Measurements from ENCODE around the gene PUS1. TPM values are rescaled to one million over a fixed set of nuclear protein-coding genes. Genes with fewer than 3 reads are reported as not detected.

The PUS1 gene
- total and polyA plus RNA-seq, 2 of the 8 experiments (the other 6 are each of a cell fraction or from before 2014, with no cell fraction given) = 48.1 to 81.2 TPM

DNA sequence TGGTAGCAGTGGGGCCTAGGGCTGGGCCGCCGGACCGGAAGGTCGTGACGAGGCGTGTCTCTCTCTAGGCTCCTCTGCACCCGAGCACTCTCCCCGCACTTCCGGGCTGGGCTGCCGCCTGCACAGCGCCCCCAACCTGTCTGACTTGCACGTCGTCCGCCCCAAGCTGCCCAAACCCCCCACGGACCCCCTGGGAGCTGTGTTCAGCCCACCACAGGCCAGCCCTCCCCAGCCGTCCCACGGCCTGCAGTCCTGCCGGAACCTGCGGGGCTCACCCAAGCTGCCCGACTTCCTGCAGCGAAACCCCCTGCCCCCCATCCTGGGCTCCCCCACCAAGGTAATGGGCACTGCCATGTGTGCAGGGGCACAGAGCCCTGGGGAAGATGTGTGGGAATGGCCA lies 13.3 kb upstream of the PUS1 start:
- WGBS, 2 experiments (ENCODE audit: extremely low coverage in 1 of 2, insufficient coverage in 1 of 2, insufficient read length in 1 of 2, insufficient replicate concordance in 2 of 2, low coverage in 1 of 2, low lambda C conversion rate in 2 of 2, missing lambda C conversion rate in 1 of 2) = 90% methylated on average over 12 of the region's 21 CpGs; no CpG with 5 or more reads in 1 of the 2 experiments
- Histone ChIP-seq H3K4me3 (ENCODE audit: extremely low read depth in 1 of 4, insufficient read depth in 2 of 4, low read depth in 3 of 4, low read length in 4 of 4) (no peak overlapping the region), H3K4me2 (ENCODE audit: insufficient read depth in 1 of 2, low read depth in 2 of 2, low read length in 2 of 2) (no peak overlapping the region), H3K79me2 (ENCODE audit: control insufficient read depth in 1 of 2, insufficient read depth in 2 of 2, low read length in 2 of 2) (no peaks in the 10 kb centered on the region), H3K18ac (ENCODE audit: extremely low read depth, low read length) (no peak overlapping the region), H3K27ac (ENCODE audit: low read depth, low read length) (no peak overlapping the region), H3K14ac (ENCODE audit: insufficient read length) (no peak overlapping the region), H3K23me2 (ENCODE audit: low read depth, low read length) (peaks cover 4% of the 10 kb centered on the region; the same call in 1 of the 2 replicates), H2AK5ac (ENCODE audit: low read depth, low read length) (no peak overlapping the region), H4K20me1 (replicated peaks in 1 of 2; ENCODE audit: control insufficient read depth in 1 of 2, insufficient read depth in 2 of 2, low read length in 2 of 2) (peaks cover 0 to 11% of the 10 kb centered on the region in 2 experiments), H2BK12ac (ENCODE audit: low read depth, low read length) (no peak overlapping the region), H4K8ac (ENCODE audit: extremely low read depth, insufficient read depth, low read length) (peak overlapping the region; percentile 28; the same call in 1 of the 2 replicates), H3K36me3 (ENCODE audit: control insufficient read depth in 2 of 4, insufficient read depth in 4 of 4, low read length in 3 of 4) (peaks cover 9 to 64% (median 36%) of the 10 kb centered on the region in 4 experiments), H3K23ac (ENCODE audit: insufficient read length) (no peak overlapping the region), H2BK5ac (ENCODE audit: low read depth, low read length) (no peak overlapping the region), H3K27me3 (replicated peaks in 1 of 4; ENCODE audit: control insufficient read depth in 3 of 4, extremely low read depth in 1 of 4, insufficient read depth in 3 of 4, low read length in 3 of 4) (no peaks in the 10 kb centered on the region), H2BK15ac (ENCODE audit: low read length) (no peak overlapping the region), H2AFZ (ENCODE audit: low read length) (no peak overlapping the region), H3K56ac (replicated peaks; ENCODE audit: insufficient read length, low read depth, low read length) (no peak overlapping the region), H4K5ac (ENCODE audit: insufficient read length, low read depth, low read length) (no peak overlapping the region), H3K79me1 (ENCODE audit: low read depth, low read length) (no peaks in the 10 kb centered on the region), H3K4ac (replicated peaks; ENCODE audit: insufficient read length, low read depth, low read length) (no peak overlapping the region), H4K91ac (replicated peaks; ENCODE audit: insufficient read length, low read length) (no peak overlapping the region), H3K9me3 (ENCODE audit: insufficient read depth in 2 of 2, low read depth in 1 of 2, low read length in 1 of 2) (no peaks in the 10 kb centered on the region), H3K4me1 (replicated peaks in 1 of 4; ENCODE audit: control insufficient read depth in 3 of 4, insufficient read depth in 4 of 4, low read length in 3 of 4) (no peaks in the 10 kb centered on the region), H2BK120ac (replicated peaks; ENCODE audit: low read depth, low read length) (no peak overlapping the region), H2BK20ac (ENCODE audit: low read length) (no peak overlapping the region), H3K9ac (replicated peaks in 1 of 4; ENCODE audit: extremely low read depth in 1 of 4, low read depth in 3 of 4, low read length in 3 of 4) (no peak overlapping the region)
- POLR2A ChIA-PET (ENCODE audit: partially characterized antibody) = interaction anchor here (1.0 to 2.3 kb wide), 6 partner anchors 10 to 62 kb away, joined by 3 to 8 read pairs (median 3); partner anchors contain the start of gene PUS1
- CTCF ChIA-PET (ENCODE audit: partially characterized antibody) = interaction anchor here (0.7 to 1.6 kb wide), 4 partner anchors 11 to 101 kb away, joined by 3 to 6 read pairs (median 3); no protein-coding TSS in a partner anchor
- TF ChIP-seq RAD21 (IDR thresholded peaks at IDR 0.05 in 1 of 2, conservative IDR thresholded peaks at IDR 0.05 in 1 of 2; ENCODE audit: low read depth in 2 of 2, low read length in 2 of 2) = 0 out of 4 replicates have a peak, but pooled peaks of 1 of the 2 experiments have one; percentile 18
- no peak for TF ChIP-seq CBX8 (IDR thresholded peaks at IDR 0.05; ENCODE audit: borderline replicate concordance, low read depth, low read length)
- TF ChIP-seq, protein P1, sequence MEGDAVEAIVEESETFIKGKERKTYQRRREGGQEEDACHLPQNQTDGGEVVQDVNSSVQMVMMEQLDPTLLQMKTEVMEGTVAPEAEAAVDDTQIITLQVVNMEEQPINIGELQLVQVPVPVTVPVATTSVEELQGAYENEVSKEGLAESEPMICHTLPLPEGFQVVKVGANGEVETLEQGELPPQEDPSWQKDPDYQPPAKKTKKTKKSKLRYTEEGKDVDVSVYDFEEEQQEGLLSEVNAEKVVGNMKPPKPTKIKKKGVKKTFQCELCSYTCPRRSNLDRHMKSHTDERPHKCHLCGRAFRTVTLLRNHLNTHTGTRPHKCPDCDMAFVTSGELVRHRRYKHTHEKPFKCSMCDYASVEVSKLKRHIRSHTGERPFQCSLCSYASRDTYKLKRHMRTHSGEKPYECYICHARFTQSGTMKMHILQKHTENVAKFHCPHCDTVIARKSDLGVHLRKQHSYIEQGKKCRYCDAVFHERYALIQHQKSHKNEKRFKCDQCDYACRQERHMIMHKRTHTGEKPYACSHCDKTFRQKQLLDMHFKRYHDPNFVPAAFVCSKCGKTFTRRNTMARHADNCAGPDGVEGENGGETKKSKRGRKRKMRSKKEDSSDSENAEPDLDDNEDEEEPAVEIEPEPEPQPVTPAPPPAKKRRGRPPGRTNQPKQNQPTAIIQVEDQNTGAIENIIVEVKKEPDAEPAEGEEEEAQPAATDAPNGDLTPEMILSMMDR (IDR thresholded peaks at IDR 0.05; ENCODE audit: control extremely low read depth in 1 of 3, insufficient read depth in 1 of 3, low read depth in 1 of 3, low read length in 3 of 3) = peak in 2 of 3 experiments; percentile 18 to 34; a peak in 3 of 4 replicates
- DNase-seq (ENCODE audit: low read depth in 1 of 2, low spot score in 2 of 2) = no peak
- no peak for FAIRE-seq
